Left lung (tissue), 10 donors: ENCODE data around the gene SACM1L. TPM values are rescaled to one million over a fixed set of nuclear protein-coding genes. Genes with fewer than 3 reads are reported as not detected.

Experiments used
- ATAC-seq: fragments of 200-7000 bp; cut with Tn5 transposase; one replicate; pipeline ENCODE4 v1.9.1; 2020; ENCODE audit warnings: moderate library complexity
- DNase-seq, 4 donors: peaks; one replicate each; pipeline ENCODE4 v3.0.0-alpha.2; 2013 to 2020
- H3K27ac ChIP-seq, 2 donors: fragments of 200-600 bp; sonication (generic) in 1 of 2; one replicate each; pipeline versions ENCODE4 v1.5.0 to v1.8.0; 2020 to 2021
- H3K27me3 ChIP-seq, 2 donors: fragments of 200-600 bp; sonication (generic) in 1 of 2; one replicate each; pipeline versions ENCODE4 v1.5.0 to v1.8.0; 2020 to 2021
- H3K36me3 ChIP-seq, 2 donors: fragments of 200-600 bp; sonication (generic) in 1 of 2; one replicate each; pipeline versions ENCODE4 v1.5.0 to v1.8.0; 2020 to 2021
- H3K4me1 ChIP-seq, 2 donors: fragments of 200-600 bp; one replicate each; pipeline ENCODE4 v1.8.0; 2021
- H3K4me3 ChIP-seq, 2 donors: fragments of 200-600 bp; sonication (generic) in 1 of 2; one replicate each; pipeline versions ENCODE4 v1.5.0 to v1.8.0; 2020 to 2021; ENCODE audit warnings: mild to moderate bottlenecking in 1 of 2
- H3K9me3 ChIP-seq, 2 donors: fragments of 200-600 bp; sonication (generic) in 1 of 2; one replicate each; pipeline versions ENCODE4 v1.5.0 to v1.8.0; 2020 to 2021
- intact Hi-C, 2 donors: fragments of 100-400 bp; cut with DNase I; formaldehyde crosslinking; loops; one replicate each; pipeline versions ENCODE4 v1.11.2 to v1.14.2; 2022
- polyA plus RNA-seq, 6 donors: library from polyadenylated mRNA; unstranded; fragments of 120-200 nt; gene quantifications; one replicate each; pipeline ENCODE4 v1.2.1, GENCODE V29; 2013; ENCODE audit not compliant: insufficient read length in 6 of 6
- total RNA-seq, 2 donors: library from RNA; stranded (reverse); fragmentation: NEBNext Ultra II Directional; extraction: Animal tissue kit (Norgen Biotek cat#: 25700); gene quantifications; one replicate each; pipeline ENCODE4 v1.2.1, GENCODE V29; 2021
- TF ChIP-seq, protein P1 (sequence below), 2 donors: fragments of 200-600 bp; sonication (generic) in 1 of 2; IDR thresholded peaks; one replicate each; pipeline versions ENCODE4 v1.5.0 to v1.8.0; 2021; ENCODE audit warnings: antibody characterized with exemption in 2 of 2
- donor health status: DM: no; HTN: yes; CAD: no.
- donor health status: DM: no; HTN: no; CAD: no.

SACM1L gene
- total and polyA plus RNA-seq, 8 donors, result 58.2 to 100 (median 80.2) TPM

DNA sequence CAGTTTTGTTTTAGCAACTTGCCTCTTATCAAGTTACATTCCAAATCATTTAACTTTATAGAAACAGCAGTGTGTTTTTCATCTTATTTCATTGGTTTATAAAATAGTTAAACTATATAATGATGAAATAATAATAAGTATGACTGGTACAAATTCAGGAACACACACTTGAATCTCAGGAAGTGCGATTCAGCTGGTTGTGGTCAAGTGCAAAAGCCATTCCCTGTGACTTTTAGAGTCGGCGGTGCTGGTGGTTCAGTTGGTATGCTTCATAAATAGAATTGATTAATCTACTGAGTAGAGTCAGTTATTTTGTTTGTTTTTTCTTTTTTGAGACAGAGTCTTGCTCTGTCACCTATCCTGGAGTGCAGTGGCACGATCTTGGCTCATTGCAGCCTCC, 22.7 kb downstream of the SACM1L start:
- DNase-seq, result no peak
- H3K9me3 ChIP-seq, result no peaks in the 10 kb centered on the region
- no peaks in the 10 kb centered on the region for H3K27me3 ChIP-seq
- intact Hi-C loops, result no loop called here
- TF ChIP-seq, protein P1, sequence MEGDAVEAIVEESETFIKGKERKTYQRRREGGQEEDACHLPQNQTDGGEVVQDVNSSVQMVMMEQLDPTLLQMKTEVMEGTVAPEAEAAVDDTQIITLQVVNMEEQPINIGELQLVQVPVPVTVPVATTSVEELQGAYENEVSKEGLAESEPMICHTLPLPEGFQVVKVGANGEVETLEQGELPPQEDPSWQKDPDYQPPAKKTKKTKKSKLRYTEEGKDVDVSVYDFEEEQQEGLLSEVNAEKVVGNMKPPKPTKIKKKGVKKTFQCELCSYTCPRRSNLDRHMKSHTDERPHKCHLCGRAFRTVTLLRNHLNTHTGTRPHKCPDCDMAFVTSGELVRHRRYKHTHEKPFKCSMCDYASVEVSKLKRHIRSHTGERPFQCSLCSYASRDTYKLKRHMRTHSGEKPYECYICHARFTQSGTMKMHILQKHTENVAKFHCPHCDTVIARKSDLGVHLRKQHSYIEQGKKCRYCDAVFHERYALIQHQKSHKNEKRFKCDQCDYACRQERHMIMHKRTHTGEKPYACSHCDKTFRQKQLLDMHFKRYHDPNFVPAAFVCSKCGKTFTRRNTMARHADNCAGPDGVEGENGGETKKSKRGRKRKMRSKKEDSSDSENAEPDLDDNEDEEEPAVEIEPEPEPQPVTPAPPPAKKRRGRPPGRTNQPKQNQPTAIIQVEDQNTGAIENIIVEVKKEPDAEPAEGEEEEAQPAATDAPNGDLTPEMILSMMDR (IDR thresholded peaks at IDR 0.05), result no peak
- no peak for ATAC-seq
- H3K27ac ChIP-seq, result no peak overlapping the region
- no peak overlapping the region for H3K4me3 ChIP-seq
- peaks cover 0 to 97% of the 10 kb centered on the region in 2 donors for H3K36me3 ChIP-seq
- no peaks in the 10 kb centered on the region for H3K4me1 ChIP-seq

DNA sequence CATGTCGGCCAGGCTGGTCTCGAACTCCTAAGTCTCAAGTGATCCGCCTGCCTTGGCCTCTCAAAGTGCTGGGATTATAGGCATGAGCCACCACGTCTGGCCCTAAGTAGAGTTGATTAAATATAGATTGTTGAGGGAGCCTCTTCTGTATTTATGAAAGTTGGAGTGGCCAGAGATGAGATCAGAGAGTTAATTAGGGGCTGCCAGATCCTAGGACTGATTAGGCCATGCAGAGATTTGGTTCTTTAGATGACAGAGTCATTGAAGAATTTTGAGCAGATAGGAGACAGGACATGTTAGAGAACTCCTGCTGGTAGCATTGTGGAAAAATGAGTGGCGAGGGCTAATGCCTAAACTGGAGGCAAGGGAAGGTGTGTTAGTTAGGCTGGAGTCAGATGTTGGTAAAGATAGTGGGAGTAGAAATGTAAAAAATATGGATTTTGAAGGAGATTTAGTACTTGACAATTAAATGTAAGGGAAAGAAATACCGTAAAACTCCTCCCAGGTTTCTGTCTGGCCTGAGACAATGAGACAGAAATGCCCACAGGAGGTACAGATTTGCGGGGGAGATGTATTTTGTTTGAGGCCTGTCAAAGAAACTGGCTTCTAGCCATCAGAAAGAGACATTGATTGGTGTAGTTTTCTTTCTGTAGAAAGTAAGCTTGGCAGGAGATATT, 23.4 kb downstream of the SACM1L start:
- Histone ChIP-seq H3K4me1 (no peaks in the 10 kb centered on the region), H3K27me3 (no peaks in the 10 kb centered on the region), H3K4me3 (no peak overlapping the region), H3K36me3 (peaks cover 0 to 97% of the 10 kb centered on the region in 2 donors), H3K27ac (no peak overlapping the region), H3K9me3 (no peaks in the 10 kb centered on the region)
- intact Hi-C loops, result no loop called here
- ATAC-seq (no peak), DNase-seq (no peak)
- TF ChIP-seq, protein P1 (IDR thresholded peaks at IDR 0.05), result no peak

DNA sequence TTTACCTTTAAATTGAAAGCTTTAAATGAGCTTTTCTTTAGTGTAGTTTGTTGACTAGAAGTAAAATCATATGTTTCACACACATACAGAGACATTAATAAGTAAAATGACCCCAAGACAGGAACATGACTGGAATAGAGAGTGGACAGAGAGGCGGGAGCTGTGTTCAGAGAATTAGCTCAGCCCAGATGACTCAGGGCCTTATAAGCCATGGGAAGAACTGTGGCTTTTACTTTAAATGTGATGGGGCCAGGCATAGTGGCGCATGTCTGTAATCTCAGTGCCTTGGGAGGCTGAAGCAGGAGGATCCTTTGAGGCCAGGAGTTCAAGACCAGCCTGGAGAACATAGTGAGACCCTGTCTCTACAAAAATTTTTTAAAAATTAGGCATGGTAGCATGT, 26.7 kb downstream of the SACM1L start:
- DNase-seq (no peak), ATAC-seq (no peak)
- Histone ChIP-seq H3K27ac (no peak overlapping the region), H3K4me1 (peaks cover 0 to 6% of the 10 kb centered on the region in 2 donors), H3K36me3 (peaks cover 0 to 67% of the 10 kb centered on the region in 2 donors), H3K27me3 (no peaks in the 10 kb centered on the region), H3K9me3 (no peaks in the 10 kb centered on the region), H3K4me3 (no peak overlapping the region)
- intact Hi-C loops, result no loop called here
- TF ChIP-seq, protein P1 (IDR thresholded peaks at IDR 0.05), result no peak

DNA sequence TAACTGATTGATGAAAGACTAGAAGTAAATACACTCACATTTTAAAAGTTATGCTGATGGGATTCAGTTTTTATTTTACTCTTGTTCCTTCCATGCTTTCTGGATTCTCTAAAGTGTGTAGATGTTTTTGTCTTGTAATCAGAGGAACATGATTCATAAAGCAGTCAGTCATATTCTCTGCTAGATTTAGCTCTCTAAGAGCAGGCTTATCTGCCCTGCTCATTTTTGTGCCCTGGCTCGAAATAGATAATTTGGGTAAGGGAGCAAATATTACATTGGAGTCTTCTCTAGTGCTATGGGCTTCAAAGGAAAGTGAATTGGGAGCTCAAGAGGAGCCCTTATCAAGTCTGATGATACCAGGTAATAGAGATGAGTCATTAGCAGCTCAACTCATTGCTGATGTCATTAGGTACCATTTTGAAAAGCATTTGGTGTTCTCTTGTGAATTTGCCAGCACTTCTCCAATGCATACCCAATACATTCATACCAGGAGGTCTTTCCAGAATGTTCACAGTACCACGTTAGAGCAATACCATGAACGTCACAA, 27.7 kb downstream of the SACM1L start:
- intact Hi-C loops, result no loop called here
- DNase-seq (no peak), ATAC-seq (no peak)
- Histone ChIP-seq H3K4me1 (peaks cover 0 to 6% of the 10 kb centered on the region in 2 donors), H3K4me3 (no peak overlapping the region), H3K27me3 (no peaks in the 10 kb centered on the region), H3K9me3 (no peaks in the 10 kb centered on the region), H3K36me3 (peaks cover 0 to 58% of the 10 kb centered on the region in 2 donors), H3K27ac (no peak overlapping the region)
- TF ChIP-seq, protein P1 (IDR thresholded peaks at IDR 0.05), result no peak

DNA sequence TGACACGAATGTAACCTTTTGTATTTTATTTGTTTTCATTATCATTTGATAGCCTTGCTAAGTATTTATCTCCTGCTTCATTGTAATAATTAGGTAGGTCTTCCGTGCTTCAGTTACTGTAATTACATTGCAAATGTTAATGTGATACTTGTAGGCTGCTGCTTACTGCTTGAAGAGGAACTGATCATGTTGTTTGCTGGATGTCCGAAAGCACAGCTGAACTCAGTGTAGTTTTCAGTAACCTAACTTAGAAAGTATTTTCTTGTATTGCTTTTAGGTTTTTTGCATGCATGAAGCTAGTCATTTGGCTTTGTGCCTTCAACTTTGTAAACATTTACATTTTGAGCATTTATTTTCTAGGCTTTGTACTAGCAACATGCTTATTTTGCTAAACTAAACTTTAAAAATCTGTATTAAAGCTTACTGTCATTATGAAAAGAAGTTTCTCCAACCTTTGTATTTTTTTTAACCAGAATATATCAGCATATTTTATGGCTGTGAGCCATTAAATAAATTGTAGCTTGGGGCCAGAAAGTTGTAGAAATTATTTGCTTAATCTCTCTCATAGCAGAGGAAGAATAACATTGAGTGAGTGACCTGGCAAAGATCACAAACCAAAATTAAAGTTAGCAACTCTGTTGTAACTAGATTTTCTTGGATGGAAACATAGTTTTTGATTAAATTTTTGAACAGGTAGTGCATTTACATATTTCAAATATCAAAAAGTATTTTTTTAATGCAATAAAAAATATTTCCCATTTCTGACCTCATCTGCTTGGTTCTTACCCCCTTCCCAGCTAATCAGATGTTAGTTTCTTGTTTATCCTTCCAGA, 30.7 kb downstream of the SACM1L start:
- ATAC-seq (no peak), DNase-seq (peak in 2 of 4 donors; percentile 70 to 75)
- H3K4me3 ChIP-seq, result no peak overlapping the region
- H3K27me3 ChIP-seq, result no peaks in the 10 kb centered on the region
- intact Hi-C loops, result no loop called here
- H3K36me3 ChIP-seq, result peaks cover 0 to 57% of the 10 kb centered on the region in 2 donors
- no peak overlapping the region for H3K27ac ChIP-seq
- peaks cover 3 to 6% of the 10 kb centered on the region in 2 donors for H3K4me1 ChIP-seq
- TF ChIP-seq, protein P1 (IDR thresholded peaks at IDR 0.05), result no peak
- no peaks in the 10 kb centered on the region for H3K9me3 ChIP-seq
